ENCODE measurements around the gene NEO1.

DNA sequence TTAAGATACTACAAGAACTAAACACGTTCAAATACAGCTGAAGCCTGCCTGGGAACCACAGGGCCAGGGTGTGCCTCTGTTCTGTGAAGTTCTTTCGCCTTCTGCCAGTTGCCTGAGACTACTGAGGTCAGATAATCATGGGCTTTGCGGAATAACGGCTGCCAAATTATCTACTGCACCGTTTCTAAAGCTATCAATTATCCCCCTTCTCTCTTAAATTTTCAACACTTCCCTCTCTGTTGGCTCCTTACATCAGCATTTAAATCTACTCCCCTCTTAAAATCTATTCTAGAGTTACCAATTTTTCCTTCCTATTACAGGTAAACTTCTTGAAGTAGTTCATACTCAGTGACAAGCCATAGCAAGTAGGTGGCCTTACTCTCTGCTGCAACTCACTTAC, 6.2 kb upstream of the NEO1 start:
- no peak for TF ChIP-seq POLR2A (IDR thresholded peaks at IDR 0.05; ENCODE audit: low read depth, low read length)
- no peak for TF ChIP-seq POLR2AphosphoS5 (IDR thresholded peaks at IDR 0.05; ENCODE audit: low read depth, low read length)

Data from GM12892 (cell line).